DND-41 (cell line): Measurements from ENCODE around the gene BYSL.
A peak's percentile ranks its signal among the peaks of the same experiment; 100 is the strongest.

Experiments used
- ATAC-seq: fragments of 200-7000 bp; cut with Tn5 transposase; 3 replicates; pipeline ENCODE4 v1.9.1; 2021; ENCODE audit warnings: low read depth; ENCODE audit not compliant: insufficient read depth
- DNase-seq: peaks from one replicate; pipeline ENCODE4 v3.0.0-alpha.2; 2020
- H2AFZ ChIP-seq: 2 replicates; pipeline ENCODE4 v1.6.0; 2012; ENCODE audit warnings: low read depth, low read length
- H3K27ac ChIP-seq: 2 replicates; pipeline ENCODE4 v1.5.1; 2012; ENCODE audit warnings: low read length, inconsistent platforms
- H3K27me3 ChIP-seq: fragments of 200-600 bp; sonication (generic); 2 replicates; pipeline ENCODE4 v1.6.0; 2012; ENCODE audit warnings: low read length, mild to moderate bottlenecking, inconsistent platforms; ENCODE audit not compliant: insufficient read depth, poor library complexity
- H3K36me3 ChIP-seq: 2 replicates; pipeline ENCODE4 v1.5.1; 2012; ENCODE audit warnings: low read length, inconsistent platforms; ENCODE audit not compliant: insufficient read depth
- H3K4me1 ChIP-seq: 2 replicates; pipeline ENCODE4 v1.5.1; 2012; ENCODE audit warnings: mild to moderate bottlenecking, low read length; ENCODE audit not compliant: insufficient read depth
- H3K4me2 ChIP-seq: 2 replicates; pipeline ENCODE4 v1.6.0; 2012; ENCODE audit warnings: mild to moderate bottlenecking, moderate library complexity, low read length, inconsistent platforms; ENCODE audit not compliant: insufficient read depth
- H3K4me3 ChIP-seq, 2 experiments: fragments of 200-600 bp in 1 of 2; shearing (Covaris generic) in 1 of 2; 2 replicates each; pipeline ENCODE4 v1.5.1; 2012 to 2016; ENCODE audit warnings: inconsistent platforms in 2 of 2, low read length in 2 of 2, mild to moderate bottlenecking in 2 of 2, low read depth in 1 of 2, moderate library complexity in 1 of 2
- H3K79me2 ChIP-seq: 2 replicates; pipeline ENCODE4 v1.6.0; 2012; ENCODE audit warnings: low read length, inconsistent platforms; ENCODE audit not compliant: insufficient read depth
- H3K9ac ChIP-seq: 2 replicates; pipeline ENCODE4 v1.6.0; 2012; ENCODE audit warnings: low read depth, mild to moderate bottlenecking, inconsistent platforms, low read length, moderate library complexity
- H3K9me3 ChIP-seq: 2 replicates; pipeline ENCODE4 v1.5.1; 2012; ENCODE audit warnings: low read length, moderate library complexity, mild to moderate bottlenecking, inconsistent platforms; ENCODE audit not compliant: insufficient read depth, severe bottlenecking
- H4K20me1 ChIP-seq: 2 replicates; pipeline ENCODE4 v1.6.0; 2012; ENCODE audit warnings: low read length; ENCODE audit not compliant: insufficient read depth
- EZH2 ChIP-seq: IDR thresholded peaks from 3 replicates; pipeline ENCODE4 v1.6.1; 2012; ENCODE audit warnings: borderline replicate concordance, low read depth, mild to moderate bottlenecking, moderate library complexity, low read length, inconsistent platforms; ENCODE audit not compliant: severe bottlenecking
- TF ChIP-seq, protein P1 (sequence below): IDR thresholded peaks from 2 replicates; pipeline ENCODE4 v1.5.1; 2012; ENCODE audit warnings: borderline replicate concordance, low read length, moderate library complexity, mild to moderate bottlenecking; ENCODE audit not compliant: poor library complexity, severe bottlenecking; ENCODE audit errors: extremely low read depth

The BYSL gene

GRCh38 chr6:41943456-41943855 is 22.2 kb downstream of the BYSL start:
- H3K4me3 ChIP-seq: no peak overlapping the region
- peaks cover 69% of the 10 kb centered on the region for H3K79me2 ChIP-seq
- H3K9me3 ChIP-seq: no peaks in the 10 kb centered on the region
- H3K4me1 ChIP-seq: peaks cover 32% of the 10 kb centered on the region
- no peak overlapping the region for H3K9ac ChIP-seq
- H3K27ac ChIP-seq: no peak overlapping the region
- DNase-seq (no peak), ATAC-seq (no peak)
- H3K36me3 ChIP-seq: peaks cover 31% of the 10 kb centered on the region
- no peaks in the 10 kb centered on the region for H3K27me3 ChIP-seq
- H3K4me2 ChIP-seq: no peak overlapping the region
- peaks cover 16% of the 10 kb centered on the region for H4K20me1 ChIP-seq
- TF ChIP-seq EZH2: no peak
- TF ChIP-seq, protein P1, sequence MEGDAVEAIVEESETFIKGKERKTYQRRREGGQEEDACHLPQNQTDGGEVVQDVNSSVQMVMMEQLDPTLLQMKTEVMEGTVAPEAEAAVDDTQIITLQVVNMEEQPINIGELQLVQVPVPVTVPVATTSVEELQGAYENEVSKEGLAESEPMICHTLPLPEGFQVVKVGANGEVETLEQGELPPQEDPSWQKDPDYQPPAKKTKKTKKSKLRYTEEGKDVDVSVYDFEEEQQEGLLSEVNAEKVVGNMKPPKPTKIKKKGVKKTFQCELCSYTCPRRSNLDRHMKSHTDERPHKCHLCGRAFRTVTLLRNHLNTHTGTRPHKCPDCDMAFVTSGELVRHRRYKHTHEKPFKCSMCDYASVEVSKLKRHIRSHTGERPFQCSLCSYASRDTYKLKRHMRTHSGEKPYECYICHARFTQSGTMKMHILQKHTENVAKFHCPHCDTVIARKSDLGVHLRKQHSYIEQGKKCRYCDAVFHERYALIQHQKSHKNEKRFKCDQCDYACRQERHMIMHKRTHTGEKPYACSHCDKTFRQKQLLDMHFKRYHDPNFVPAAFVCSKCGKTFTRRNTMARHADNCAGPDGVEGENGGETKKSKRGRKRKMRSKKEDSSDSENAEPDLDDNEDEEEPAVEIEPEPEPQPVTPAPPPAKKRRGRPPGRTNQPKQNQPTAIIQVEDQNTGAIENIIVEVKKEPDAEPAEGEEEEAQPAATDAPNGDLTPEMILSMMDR: no peak
- H2AFZ ChIP-seq: no peak overlapping the region

- H3K9me3 ChIP-seq: no peaks in the 10 kb centered on the region
- no peaks in the 10 kb centered on the region for H4K20me1 ChIP-seq
- H3K4me2 ChIP-seq: no peak overlapping the region
- no peak overlapping the region for H3K4me3 ChIP-seq
- H3K27ac ChIP-seq: peak overlapping the region; percentile 30
- peaks cover 43% of the 10 kb centered on the region for H3K79me2 ChIP-seq
- H3K36me3 ChIP-seq: peaks cover 6% of the 10 kb centered on the region; the same call in 1 of the 2 replicates
- TF ChIP-seq EZH2: no peak
- TF ChIP-seq, protein P1: no peak
- DNase-seq (no peak), ATAC-seq (no peak)
- H3K9ac ChIP-seq: no peak overlapping the region
- H2AFZ ChIP-seq: no peak overlapping the region
- H3K27me3 ChIP-seq: no peaks in the 10 kb centered on the region
- H3K4me1 ChIP-seq: peaks cover 5% of the 10 kb centered on the region; the same call in 1 of the 2 replicates
Observed at GRCh38 chr6:41947581-41948220, 26.4 kb downstream of the BYSL start.

DNA sequence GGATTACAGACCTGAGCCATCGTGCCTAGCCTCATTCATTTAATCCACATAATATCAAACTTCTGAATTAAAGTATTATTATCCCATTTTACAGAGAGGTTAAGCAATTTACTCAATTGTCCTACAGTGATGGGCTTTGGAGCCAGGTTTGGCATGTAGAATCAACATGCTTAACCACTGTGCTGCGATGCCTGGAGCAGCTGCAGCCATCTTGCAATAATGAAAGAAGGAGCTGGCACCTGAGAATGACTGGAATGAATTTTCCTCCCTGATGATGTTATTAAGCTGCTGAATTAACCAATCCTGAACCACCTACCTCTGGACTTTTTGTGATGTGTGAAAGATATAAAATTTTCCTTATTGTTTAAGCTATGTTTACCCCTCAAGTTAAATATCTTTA is 33.4 kb downstream of the BYSL start:
- Histone ChIP-seq H3K9me3 (no peaks in the 10 kb centered on the region), H2AFZ (no peak overlapping the region), H3K79me2 (peaks cover 14% of the 10 kb centered on the region), H3K4me2 (no peak overlapping the region), H3K9ac (no peak overlapping the region), H3K27ac (no peak overlapping the region), H3K27me3 (no peaks in the 10 kb centered on the region), H3K4me3 (no peak overlapping the region), H3K4me1 (no peaks in the 10 kb centered on the region), H4K20me1 (no peaks in the 10 kb centered on the region), H3K36me3 (peaks cover 6% of the 10 kb centered on the region; the same call in 1 of the 2 replicates)
- TF ChIP-seq, protein P1: no peak
- no peak for TF ChIP-seq EZH2
- ATAC-seq (no peak), DNase-seq (no peak)

- no peak for ATAC-seq
- H3K4me3 ChIP-seq: no peak overlapping the region
Observed at GRCh38 chr6:41955412-41955811, 34.1 kb downstream of the BYSL start.

More at GRCh38 chr6:41955412-41955811, 34.1 kb downstream of the BYSL start:
- H3K79me2 ChIP-seq: peaks cover 10% of the 10 kb centered on the region; the same call in 1 of the 2 replicates
- H2AFZ ChIP-seq: no peak overlapping the region
- H3K27me3 ChIP-seq: no peaks in the 10 kb centered on the region
- H3K36me3 ChIP-seq: peaks cover 3% of the 10 kb centered on the region; the same call in 1 of the 2 replicates
- TF ChIP-seq EZH2: no peak
- H3K27ac ChIP-seq: no peak overlapping the region
- no peaks in the 10 kb centered on the region for H3K4me1 ChIP-seq
- H4K20me1 ChIP-seq: no peaks in the 10 kb centered on the region
- no peak overlapping the region for H3K9ac ChIP-seq
- no peak for DNase-seq
- no peak overlapping the region for H3K4me2 ChIP-seq
- no peaks in the 10 kb centered on the region for H3K9me3 ChIP-seq
